Psoas muscle (tissue), 8 donors: ENCODE measurements around the gene LGI1. TPM values are rescaled to one million over a fixed set of nuclear protein-coding genes. Genes with fewer than 3 reads are reported as not detected.

Experiments used
- ATAC-seq, 4 donors: fragments of 200-7000 bp; cut with Tn5 transposase; one replicate each; pipeline ENCODE4 v1.9.1; 2020; ENCODE audit warnings: moderate library complexity in 3 of 4, mild to moderate bottlenecking in 2 of 4
- DNase-seq, 2 donors: peaks; one replicate each; pipeline ENCODE4 v3.0.0-alpha.2; 2020
- H3K27ac ChIP-seq: fragments of 200-600 bp; one replicate; pipeline ENCODE4 v1.8.0; 2022
- H3K27me3 ChIP-seq, 3 donors: fragments of 200-600 bp in 1 of 3; one replicate each; pipeline versions ENCODE4 v1.6.1 to v1.8.0; 2013 to 2022; ENCODE audit warnings: low read length in 2 of 3, mild to moderate bottlenecking in 2 of 3, moderate library complexity in 1 of 3; ENCODE audit not compliant: insufficient read depth in 3 of 3
- H3K36me3 ChIP-seq, 2 donors: fragments of 200-600 bp in 1 of 2; one replicate each; pipeline versions ENCODE4 v1.6.1 to v1.8.0; 2013 to 2022; ENCODE audit warnings: low read depth in 1 of 2, mild to moderate bottlenecking in 1 of 2, moderate library complexity in 1 of 2; ENCODE audit not compliant: insufficient read depth in 1 of 2
- H3K4me1 ChIP-seq: fragments of 200-600 bp; one replicate; pipeline ENCODE4 v1.8.0; 2022
- H3K4me3 ChIP-seq: fragments of 200-600 bp; one replicate; pipeline ENCODE4 v1.8.0; 2022; ENCODE audit warnings: mild to moderate bottlenecking
- H3K9me3 ChIP-seq: fragments of 200-600 bp; one replicate; pipeline ENCODE4 v1.8.0; 2022
- CTCF ChIP-seq: fragments of 200-600 bp; IDR thresholded peaks from one replicate; pipeline ENCODE4 v1.8.0; 2022; ENCODE audit warnings: antibody characterized with exemption
- WGBS, 3 donors: extraction: QIAGEN DNeasy Blood & Tissue Kit; methylation state at CpG; one replicate each; pipeline versions ENCODE4 v1.1.6 to v1.1.7; 2013; 5-methylcytosine and 5-hydroxymethylcytosine counted together
- intact Hi-C, 2 donors: fragments of 100-400 bp; cut with DNase I; formaldehyde crosslinking; loops; one replicate each; pipeline versions ENCODE4 v1.11.0 to v1.14.2; 2022
- polyA plus RNA-seq, 3 donors: library from polyadenylated mRNA; stranded (reverse); fragments of 200-250 nt; gene quantifications; one replicate each; pipeline ENCODE4 v1.2.3, GENCODE V29; 2013
- total RNA-seq, 4 donors: library from RNA; stranded (reverse); fragmentation: NEBNext Ultra II Directional in 2 of 4; extraction: Animal tissue kit (Norgen Biotek cat#: 25700) in 2 of 4; gene quantifications; one replicate each; pipeline versions ENCODE4 v1.2.1 to v1.2.4, GENCODE V29; 2021 to 2023
- donor health status: healthy with polysubstance abuse.
- donor health status: DM: no; HTN: no; CAD: no; lungs with moderate emphysema.
- donor health status: Bipolar disorder and iron deficiency.
- donor health status: healthy.
- donor health status: DM: yes; HTN: yes; CAD: no.
- donor health status: DM: no; HTN: no; CAD: no.
- donor health status: DM: no; HTN: no; CAD: no.
- donor health status: DM: yes; HTN: yes; CAD: no.

The LGI1 gene
- total and polyA plus RNA-seq, 7 donors = 0.20 to 7.3 (median 1.4) TPM

DNA sequence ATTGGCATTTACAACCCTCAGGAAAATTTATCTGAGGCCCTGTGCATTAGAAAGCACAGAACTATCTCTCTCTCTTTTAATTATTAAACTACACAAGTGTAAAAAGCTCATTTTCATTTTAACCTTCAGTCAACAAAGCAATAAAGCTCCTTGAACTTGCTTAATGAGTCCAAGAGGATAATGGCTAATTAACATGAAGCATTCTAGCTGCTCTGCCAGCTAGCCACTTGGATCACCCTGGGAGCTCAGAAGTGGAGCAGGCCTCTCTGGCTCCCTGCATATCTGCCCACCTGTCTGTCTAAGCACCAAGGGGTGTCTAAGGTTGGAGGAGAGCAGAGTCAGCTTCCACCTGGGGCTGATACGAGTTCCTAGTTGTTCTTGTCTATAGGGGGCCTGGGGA is 80.1 kb downstream of the LGI1 start:
- Histone ChIP-seq H3K9me3 (no peaks in the 10 kb centered on the region), H3K27me3 (no peaks in the 10 kb centered on the region), H3K36me3 (no peaks in the 10 kb centered on the region), H3K27ac (no peak overlapping the region), H3K4me1 (no peaks in the 10 kb centered on the region), H3K4me3 (no peak overlapping the region)
- TF ChIP-seq CTCF = no peak
- intact Hi-C loops = no loop called here
- WGBS, 3 donors = 78 to 86% (median 80%) methylated on average over 1 of the region's 1 CpG
- ATAC-seq (no peak), DNase-seq (no peak)

DNA sequence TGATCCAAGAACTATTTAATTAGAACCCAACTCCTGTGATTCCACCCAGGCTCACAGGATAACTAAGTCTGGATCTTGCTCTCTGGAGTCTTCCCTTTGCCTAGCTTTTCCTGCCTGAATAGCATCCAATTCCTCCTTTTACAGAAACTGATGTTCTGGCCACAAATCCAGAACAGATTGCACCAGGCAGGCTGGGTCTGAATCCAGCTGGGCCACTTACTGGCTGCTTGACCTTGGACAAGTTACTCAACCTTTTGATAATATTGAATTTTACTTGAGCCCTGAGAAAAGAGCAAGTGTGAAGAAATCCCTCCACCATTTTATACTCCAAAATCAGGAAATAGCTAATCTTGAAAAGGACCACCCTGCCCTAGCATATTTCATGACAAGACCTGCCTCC is 80.5 kb downstream of the LGI1 start:
- H3K9me3 ChIP-seq = no peaks in the 10 kb centered on the region
- H3K36me3 ChIP-seq = no peaks in the 10 kb centered on the region
- DNase-seq (no peak), ATAC-seq (no peak)
- H3K4me3 ChIP-seq = no peak overlapping the region
- H3K4me1 ChIP-seq = no peaks in the 10 kb centered on the region
- H3K27me3 ChIP-seq = no peaks in the 10 kb centered on the region
- H3K27ac ChIP-seq = no peak overlapping the region
- intact Hi-C loops = no loop called here
- no peak for TF ChIP-seq CTCF

GRCh38 chr10:93841961-93842360 is 84.2 kb downstream of the LGI1 start:
- no peak overlapping the region for H3K27ac ChIP-seq
- no peaks in the 10 kb centered on the region for H3K4me1 ChIP-seq
- intact Hi-C loops = no loop called here
- H3K4me3 ChIP-seq = no peak overlapping the region
- WGBS, 3 donors = 16 to 22% (median 21%) methylated on average over 3 of the region's 3 CpGs
- no peak for TF ChIP-seq CTCF
- ATAC-seq (no peak), DNase-seq (no peak)
- H3K27me3 ChIP-seq = no peaks in the 10 kb centered on the region
- H3K9me3 ChIP-seq = no peaks in the 10 kb centered on the region
- H3K36me3 ChIP-seq = no peaks in the 10 kb centered on the region

DNA sequence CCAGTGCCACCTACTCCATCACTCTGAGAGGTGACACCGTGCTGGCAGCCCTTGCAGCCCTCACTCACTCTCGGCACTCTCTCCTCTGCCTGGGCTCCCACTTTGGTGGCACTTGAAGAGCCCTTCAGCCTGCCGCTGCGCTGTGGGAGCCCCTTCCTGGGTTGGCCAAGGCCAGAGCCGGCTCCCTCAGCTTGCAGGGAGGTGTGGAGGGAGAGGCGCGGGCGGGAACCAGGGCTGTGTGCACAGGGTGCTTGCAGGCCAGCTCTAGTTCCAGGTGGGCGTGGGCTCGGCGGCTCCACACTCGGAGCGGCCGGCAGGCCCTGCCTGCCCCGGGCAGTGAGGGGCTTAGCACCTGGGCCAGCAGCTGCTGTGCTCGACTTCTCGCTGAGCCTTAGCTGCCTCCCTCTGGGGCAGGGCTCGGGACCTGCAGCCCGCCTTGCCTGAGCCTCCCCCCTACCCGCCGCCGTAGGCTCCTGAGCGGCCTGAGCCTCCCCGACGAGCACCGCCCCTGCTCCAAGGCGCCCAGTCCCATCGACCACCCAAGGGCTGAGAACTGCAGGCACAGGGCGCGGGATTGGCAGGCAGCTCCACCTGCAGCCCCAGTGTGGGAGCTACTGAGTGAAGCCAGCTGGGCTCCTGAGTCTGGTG is 87.4 kb downstream of the LGI1 start:
- Histone ChIP-seq H3K4me3 (no peak overlapping the region), H3K27ac (no peak overlapping the region), H3K4me1 (no peaks in the 10 kb centered on the region), H3K27me3 (no peaks in the 10 kb centered on the region), H3K9me3 (no peaks in the 10 kb centered on the region), H3K36me3 (no peaks in the 10 kb centered on the region)
- DNase-seq (no peak), ATAC-seq (no peak)
- 85 to 92% (median 90%) methylated on average over 29 to 30 of the region's 30 CpGs for WGBS, 3 donors
- TF ChIP-seq CTCF = no peak
- intact Hi-C loops = no loop called here

Other genes with a start within 250 kb of the LGI1 start
- under 1 TPM in 1 of 4 donors, not detected in 3; 0.07 TPM for gene FFAR4, start 191.3 kb upstream of the LGI1 start, total RNA-seq
- gene FFAR4, start 191.3 kb upstream of the LGI1 start, polyA plus RNA-seq = under 1 TPM; 0.01 to 0.18 (median 0.08) TPM
- 1 to 10 TPM; 1.0 to 2.8 (median 1.7) TPM for gene RBP4, start 156.7 kb upstream of the LGI1 start, total RNA-seq
- gene RBP4, start 156.7 kb upstream of the LGI1 start, polyA plus RNA-seq = 10 to 100 TPM in 1 of 3 donors, 1 to 10 TPM in 2; 1.2 to 13.6 (median 5.2) TPM
- gene PDE6C, start 145.4 kb upstream of the LGI1 start, total RNA-seq = not detected
- not detected for gene PDE6C, start 145.4 kb upstream of the LGI1 start, polyA plus RNA-seq
- gene FRA10AC1, start 55.3 kb upstream of the LGI1 start, total RNA-seq = 10 to 100 TPM in 3 of 4 donors, 1 to 10 TPM in 1; 6.7 to 14.0 (median 13.4) TPM
- gene FRA10AC1, start 55.3 kb upstream of the LGI1 start, polyA plus RNA-seq = 10 to 100 TPM in 1 of 3 donors, 1 to 10 TPM in 2; 6.4 to 15.0 (median 7.2) TPM
- 1 to 10 TPM; 1.3 to 2.3 (median 2.1) TPM for gene SLC35G1, start 136.0 kb downstream of the LGI1 start, total RNA-seq
- gene SLC35G1, start 136.0 kb downstream of the LGI1 start, polyA plus RNA-seq = 1 to 10 TPM; 1.6 to 2.7 (median 2.5) TPM
- 10 to 100 TPM in 1 of 4 donors, 1 to 10 TPM in 3; 2.8 to 11.5 (median 5.8) TPM for gene PLCE1, start 236.0 kb downstream of the LGI1 start, total RNA-seq
- gene PLCE1, start 236.0 kb downstream of the LGI1 start, polyA plus RNA-seq = 1 to 10 TPM in 1 of 3 donors, under 1 TPM in 2; 0.43 to 1.1 (median 0.94) TPM